Naive thymus-derived CD4-positive, alpha-beta T cell (primary cell): ENCODE measurements around the gene BLOC1S1. TPM values are rescaled to one million over a fixed set of nuclear protein-coding genes. Genes with fewer than 3 reads are reported as not detected.
A peak's percentile ranks its signal among the peaks of the same experiment; 100 is the strongest.

Source experiments
- ATAC-seq: fragments of 150-1000 bp; cut with Tn5 transposase; 2 replicates; pipeline ENCODE4 v1.10.0; 2021; ENCODE audit warnings: mild to moderate bottlenecking, moderate library complexity
- CTCF ChIA-PET: fragments of 350-600 bp; sonication (Branson Sonifier 250); formaldehyde crosslinking; loops from one replicate; lab custom pipeline; 2021; ENCODE audit warnings: antibody characterized with exemption; lab: Charles Lee
- POLR2A ChIA-PET: fragments of 350-600 bp; sonication (Branson Sonifier 250); formaldehyde crosslinking; loops from one replicate; lab custom pipeline; 2021; ENCODE audit warnings: antibody characterized with exemption, inconsistent platforms; lab: Charles Lee
- DNase-seq, 9 donors: peaks; one replicate each; pipeline versions ENCODE4 v3.0.0 to v3.0.0-alpha.2; 2020 to 2022; ENCODE audit warnings: mixed read lengths in 1 of 9
- H3K27ac ChIP-seq: one replicate; pipeline ENCODE4 v1.7.0; 2013; ENCODE audit warnings: mild to moderate bottlenecking, low read depth, low read length, moderate library complexity
- H3K27me3 ChIP-seq, 2 donors: one replicate each; pipeline ENCODE4 v1.7.0; 2013; ENCODE audit warnings: low read length in 2 of 2, mild to moderate bottlenecking in 2 of 2, moderate library complexity in 2 of 2; ENCODE audit not compliant: control insufficient read depth in 2 of 2, insufficient read depth in 2 of 2
- H3K36me3 ChIP-seq, 3 experiments: 1 replicate in 2 of 3; 2 replicates in 1 of 3; pipeline ENCODE4 v1.7.0; 2013; ENCODE audit warnings: low read length in 3 of 3, mild to moderate bottlenecking in 3 of 3, moderate library complexity in 1 of 3; ENCODE audit not compliant: insufficient read depth in 3 of 3, control insufficient read depth in 2 of 3
- H3K4me1 ChIP-seq, 2 donors: one replicate each; pipeline ENCODE4 v1.7.0; 2013; ENCODE audit warnings: low read length in 2 of 2, mild to moderate bottlenecking in 2 of 2, moderate library complexity in 1 of 2; ENCODE audit not compliant: control insufficient read depth in 2 of 2, insufficient read depth in 2 of 2
- H3K4me3 ChIP-seq: 2 replicates; pipeline ENCODE4 v1.7.0; 2013; ENCODE audit warnings: mild to moderate bottlenecking, low read length
- H3K9me3 ChIP-seq, 3 experiments: 1 replicate in 2 of 3; 2 replicates in 1 of 3; pipeline ENCODE4 v1.7.0; 2013; ENCODE audit warnings: low read length in 3 of 3; ENCODE audit not compliant: control insufficient read depth in 2 of 3
- H3K27ac Mint-ChIP-seq, 9 donors: one replicate each; pipeline ENCODE4 v1.8.0; 2020 to 2022; ENCODE audit warnings: mixed read lengths in 9 of 9, mild to moderate bottlenecking in 8 of 9, moderate library complexity in 5 of 9, inconsistent platforms in 2 of 9
- H3K27me3 Mint-ChIP-seq, 5 donors: one replicate each; pipeline ENCODE4 v1.8.0; 2021 to 2022; ENCODE audit warnings: mixed read lengths in 5 of 5, mild to moderate bottlenecking in 1 of 5
- H3K36me3 Mint-ChIP-seq, 5 donors: one replicate each; pipeline ENCODE4 v1.8.0; 2020 to 2022; ENCODE audit warnings: mixed read lengths in 5 of 5, mild to moderate bottlenecking in 3 of 5, inconsistent platforms in 1 of 5
- H3K4me1 Mint-ChIP-seq, 7 donors: one replicate each; pipeline ENCODE4 v1.8.0; 2020 to 2022; ENCODE audit warnings: mixed read lengths in 7 of 7, mild to moderate bottlenecking in 3 of 7, inconsistent platforms in 1 of 7
- H3K4me3 Mint-ChIP-seq, 10 donors: one replicate each; pipeline ENCODE4 v1.8.0; 2020 to 2022; ENCODE audit warnings: mild to moderate bottlenecking in 10 of 10, mixed read lengths in 10 of 10, moderate library complexity in 6 of 10, inconsistent platforms in 2 of 10
- H3K9me3 Mint-ChIP-seq, 11 donors: one replicate each; pipeline ENCODE4 v1.8.0; 2020 to 2022; ENCODE audit warnings: mixed read lengths in 11 of 11, mild to moderate bottlenecking in 4 of 11, inconsistent platforms in 1 of 11, moderate library complexity in 1 of 11
- intact Hi-C, 2 donors: fragments of 100-400 bp; cut with micrococcal nuclease; formaldehyde crosslinking; loops; one replicate each; pipeline ENCODE4 v1.15.1; 2023
- polyA plus RNA-seq, 2 donors: library from polyadenylated mRNA; unstranded; fragments of 300-500 nt; fragmentation: Illumina TruSeq; gene quantifications; one replicate each; pipeline ENCODE4 v1.2.3, GENCODE V29; 2021
- total RNA-seq, 6 experiments: library from RNA in 5 of 6; stranded (reverse) in 5 of 6; gene quantifications; 1 replicate in 5 of 6; 2 replicates in 1 of 6; pipeline ENCODE4 v1.2.3 and lab custom pipeline; 2021 to 2026

BLOC1S1 gene
- total and polyA plus RNA-seq, 7 experiments from 2014 or later = 37.6 to 112 (median 73.5) TPM

GRCh38 chr12:55765736-55766290, 50.0 kb downstream of the BLOC1S1 start:
- H3K27ac Mint-ChIP-seq = peak overlapping the region in 8 of 9 donors; percentile 5 to 84 (median 40)
- no peaks in the 10 kb centered on the region for H3K9me3 Mint-ChIP-seq

GRCh38 chr12:55767156-55767555, 51.3 kb downstream of the BLOC1S1 start:
- H3K9me3 ChIP-seq = no peaks in the 10 kb centered on the region
- H3K4me1 ChIP-seq = no peaks in the 10 kb centered on the region
- DNase-seq = no peak
- no peak overlapping the region for H3K27ac ChIP-seq
- H3K27me3 ChIP-seq = no peaks in the 10 kb centered on the region
- ChIA-PET CTCF (interaction anchor here (0.8 kb wide), 1 partner anchor 29 kb away, joined by 7 read pairs; no protein-coding TSS in a partner anchor), POLR2A (interaction anchor here (0.6 to 1.5 kb wide), 2 partner anchors 12 to 13 kb away, joined by 3 read pairs; no protein-coding TSS in a partner anchor)
- no peak overlapping the region for H3K4me3 ChIP-seq
- Mint-ChIP-seq H3K4me1 (peaks cover 3 to 24% (median 14%) of the 10 kb centered on the region in 7 donors), H3K4me3 (no peak overlapping the region), H3K27me3 (no peaks in the 10 kb centered on the region), H3K27ac (peak overlapping the region in 2 of 9 donors; percentile 34 to 84), H3K9me3 (no peaks in the 10 kb centered on the region), H3K36me3 (peaks cover 10 to 15% (median 11%) of the 10 kb centered on the region in 5 donors)
- intact Hi-C loops = no loop called here
- peaks cover 0 to 39% (median 4%) of the 10 kb centered on the region in 3 experiments for H3K36me3 ChIP-seq
- ATAC-seq = no peak

More at GRCh38 chr12:55765736-55766290, 50.0 kb downstream of the BLOC1S1 start:
- ChIA-PET CTCF (no interaction called here), POLR2A (no interaction called here)
- H3K27me3 ChIP-seq = no peaks in the 10 kb centered on the region
- no peaks in the 10 kb centered on the region for H3K9me3 ChIP-seq
- intact Hi-C loops = no loop called here
- H3K4me3 ChIP-seq = no peak overlapping the region
- ATAC-seq = no peak
- Mint-ChIP-seq H3K4me1 (peaks cover 0 to 15% (median 13%) of the 10 kb centered on the region in 7 donors), H3K4me3 (no peak overlapping the region), H3K36me3 (peaks cover 5 to 13% (median 9%) of the 10 kb centered on the region in 5 donors), H3K27me3 (no peaks in the 10 kb centered on the region)
- H3K4me1 ChIP-seq = no peaks in the 10 kb centered on the region
- peaks cover 0 to 37% (median 4%) of the 10 kb centered on the region in 3 experiments for H3K36me3 ChIP-seq
- DNase-seq = no peak
- H3K27ac ChIP-seq = no peak overlapping the region

Other genes with a start within 250 kb of the BLOC1S1 start
- gene OR6C70, start 245.9 kb upstream of the BLOC1S1 start, total RNA-seq = not detected
- not detected for gene OR6C70, start 245.9 kb upstream of the BLOC1S1 start, polyA plus RNA-seq
- gene OR6C68, start 223.7 kb upstream of the BLOC1S1 start, total RNA-seq = not detected
- not detected for gene OR6C68, start 223.7 kb upstream of the BLOC1S1 start, polyA plus RNA-seq
- not detected for gene OR6C4, start 166.4 kb upstream of the BLOC1S1 start, total RNA-seq
- not detected for gene OR6C4, start 166.4 kb upstream of the BLOC1S1 start, polyA plus RNA-seq
- under 1 TPM in 1 of 5 experiments, not detected in 4; 0.24 TPM for gene OR2AP1, start 143.6 kb upstream of the BLOC1S1 start, total RNA-seq
- not detected for gene OR2AP1, start 143.6 kb upstream of the BLOC1S1 start, polyA plus RNA-seq
- not detected for gene OR10P1, start 79.2 kb upstream of the BLOC1S1 start, total RNA-seq
- not detected for gene OR10P1, start 79.2 kb upstream of the BLOC1S1 start, polyA plus RNA-seq
- 1 to 10 TPM; 1.4 to 4.6 (median 3.6) TPM for gene ITGA7, start 8.1 kb upstream of the BLOC1S1 start, total RNA-seq
- gene ITGA7, start 8.1 kb upstream of the BLOC1S1 start, polyA plus RNA-seq = not detected
- 10 to 100 TPM; 14.6 to 24.9 (median 15.9) TPM for gene RDH5, start 4.3 kb downstream of the BLOC1S1 start, total RNA-seq
- gene RDH5, start 4.3 kb downstream of the BLOC1S1 start, polyA plus RNA-seq = 1 to 10 TPM in 1 of 2 donors, under 1 TPM in 1; 0.67 to 1.3 TPM
- gene CD63, start 13.0 kb downstream of the BLOC1S1 start, total RNA-seq = 100 to 1,000 TPM in 2 of 5 experiments, 10 to 100 TPM in 3; 43.2 to 216 (median 54.3) TPM
- gene CD63, start 13.0 kb downstream of the BLOC1S1 start, polyA plus RNA-seq = 10 to 100 TPM; 68.7 to 69.8 TPM
- gene GDF11, start 27.1 kb downstream of the BLOC1S1 start, total RNA-seq = 10 to 100 TPM in 3 of 5 experiments, 1 to 10 TPM in 2; 6.6 to 16.2 (median 12.0) TPM
- under 1 TPM; 0.79 TPM for gene GDF11, start 27.1 kb downstream of the BLOC1S1 start, polyA plus RNA-seq
- gene SARNP, start 101.7 kb downstream of the BLOC1S1 start, total RNA-seq = 10 to 100 TPM; 28.0 to 73.0 (median 41.7) TPM
- gene SARNP, start 101.7 kb downstream of the BLOC1S1 start, polyA plus RNA-seq = 100 to 1,000 TPM in 1 of 2 donors, 10 to 100 TPM in 1; 89.7 to 115 TPM
- gene ORMDL2, start 102.0 kb downstream of the BLOC1S1 start, total RNA-seq = 10 to 100 TPM; 12.3 to 67.3 (median 40.5) TPM
- 100 to 1,000 TPM in 1 of 2 donors, 10 to 100 TPM in 1; 96.0 to 107 TPM for gene ORMDL2, start 102.0 kb downstream of the BLOC1S1 start, polyA plus RNA-seq
- 10 to 100 TPM; 20.3 to 36.1 (median 35.9) TPM for gene DNAJC14, start 113.5 kb downstream of the BLOC1S1 start, total RNA-seq
- 10 to 100 TPM; 31.9 to 50.4 TPM for gene DNAJC14, start 113.5 kb downstream of the BLOC1S1 start, polyA plus RNA-seq
- under 1 TPM in 4 of 5 experiments, not detected in 1; 0.24 to 0.84 (median 0.54) TPM for gene MMP19, start 126.9 kb downstream of the BLOC1S1 start, total RNA-seq
- gene MMP19, start 126.9 kb downstream of the BLOC1S1 start, polyA plus RNA-seq = not detected
- gene PYM1, start 211.8 kb downstream of the BLOC1S1 start, total RNA-seq = 10 to 100 TPM; 18.5 to 46.9 (median 35.0) TPM
- 10 to 100 TPM; 62.1 to 70.7 TPM for gene PYM1, start 211.8 kb downstream of the BLOC1S1 start, polyA plus RNA-seq
- 1,000 to 10,000 TPM in 3 of 5 experiments, 100 to 1,000 TPM in 2; 705 to 1,507 (median 1,164) TPM for gene DGKA, start 215.1 kb downstream of the BLOC1S1 start, total RNA-seq
- 100 to 1,000 TPM; 259 to 557 TPM for gene DGKA, start 215.1 kb downstream of the BLOC1S1 start, polyA plus RNA-seq
- not detected for gene PMEL, start 250.0 kb downstream of the BLOC1S1 start, total RNA-seq
- under 1 TPM; 0.09 to 0.57 TPM for gene PMEL, start 250.0 kb downstream of the BLOC1S1 start, polyA plus RNA-seq